WTC11 (cell line): Measurements from ENCODE around the gene PDZD2. TPM values are rescaled to one million over a fixed set of nuclear protein-coding genes. Genes with fewer than 3 reads are reported as not detected.

Experiments used
- ATAC-seq: fragments of 200-7000 bp; cut with Tn5 transposase; 2 replicates; pipeline ENCODE4 v1.10.0; 2021; ENCODE audit warnings: mild to moderate bottlenecking, moderate library complexity
- CTCF ChIA-PET: fragments of 300-600 bp; sonication (Branson Sonifier 250); formaldehyde crosslinking; loops from one replicate; lab custom pipeline; 2021; ENCODE audit warnings: antibody characterized with exemption; lab: Charles Lee
- POLR2A ChIA-PET: fragments of 350-600 bp; sonication (Branson Sonifier 250); formaldehyde crosslinking; loops from one replicate; lab custom pipeline; 2021; ENCODE audit warnings: antibody characterized with exemption; lab: Charles Lee
- DNase-seq: peaks from one replicate; pipeline ENCODE4 v3.0.0; 2021; ENCODE audit warnings: low spot score
- H3K27ac Mint-ChIP-seq: 2 replicates; pipeline ENCODE4 v1.8.0; 2021; ENCODE audit warnings: mixed read lengths
- H3K27me3 Mint-ChIP-seq: 2 replicates; pipeline ENCODE4 v1.8.0; 2021; ENCODE audit warnings: low read depth, mild to moderate bottlenecking, moderate library complexity, mixed read lengths
- H3K36me3 Mint-ChIP-seq: 2 replicates; pipeline ENCODE4 v1.8.0; 2021; ENCODE audit warnings: mixed read lengths
- H3K4me1 Mint-ChIP-seq: 2 replicates; pipeline ENCODE4 v1.8.0; 2022; ENCODE audit warnings: mixed read lengths
- H3K4me3 Mint-ChIP-seq: 2 replicates; pipeline ENCODE4 v1.8.0; 2021; ENCODE audit warnings: mild to moderate bottlenecking, moderate library complexity, mixed read lengths
- H3K9me3 Mint-ChIP-seq: 2 replicates; pipeline ENCODE4 v1.8.0; 2021; ENCODE audit warnings: mixed read lengths
- AR ChIP-seq: fragments of 250-450 bp; sonication (Bioruptor Pico); IDR thresholded peaks from 2 replicates; pipeline ENCODE4 v1.9.0; 2021; ENCODE audit warnings: mild to moderate bottlenecking
- ATF2 ChIP-seq: sonication (generic); formaldehyde crosslinking; IDR thresholded peaks from 2 replicates; pipeline ENCODE4 v1.8.1; 2022; ENCODE audit warnings: low read depth, missing genetic modification reagents, borderline replicate concordance
- CDX4 ChIP-seq: fragments of 250-450 bp; sonication (Bioruptor Pico); IDR thresholded peaks from 2 replicates; pipeline ENCODE4 v1.9.0; 2021; ENCODE audit warnings: moderate library complexity, mild to moderate bottlenecking, inconsistent platforms, borderline replicate concordance
- FOXP1 ChIP-seq: sonication (generic); formaldehyde crosslinking; IDR thresholded peaks from 2 replicates; pipeline ENCODE4 v1.8.0; 2022; ENCODE audit warnings: missing genetic modification reagents, mild to moderate bottlenecking, moderate library complexity, borderline replicate concordance
- FOXP4 ChIP-seq: sonication (generic); formaldehyde crosslinking; IDR thresholded peaks from 2 replicates; pipeline ENCODE4 v1.8.0; 2022; ENCODE audit warnings: mild to moderate bottlenecking, missing genetic modification reagents
- NFATC4 ChIP-seq: fragments of 250-450 bp; sonication (Bioruptor Pico); IDR thresholded peaks from 2 replicates; pipeline ENCODE4 v1.9.0; 2021; ENCODE audit warnings: mild to moderate bottlenecking
- NR1H2 ChIP-seq: sonication (generic); formaldehyde crosslinking; IDR thresholded peaks from 2 replicates; pipeline ENCODE4 v1.9.0; 2021; ENCODE audit warnings: mild to moderate bottlenecking, moderate library complexity, missing genetic modification reagents
- NR3C1 ChIP-seq: sonication (generic); formaldehyde crosslinking; conservative IDR thresholded peaks from 2 replicates; pipeline ENCODE4 v1.8.1; 2023; ENCODE audit warnings: low read depth, mild to moderate bottlenecking, missing genetic modification reagents
- ZMAT4 ChIP-seq: fragments of 250-450 bp; sonication (Bioruptor Pico); IDR thresholded peaks from 2 replicates; pipeline ENCODE4 v1.9.0; 2021; ENCODE audit warnings: mild to moderate bottlenecking
- ZNF317 ChIP-seq: sonication (generic); formaldehyde crosslinking; IDR thresholded peaks from 2 replicates; pipeline ENCODE4 v1.8.1; 2023; ENCODE audit warnings: low read depth, mild to moderate bottlenecking, moderate library complexity, missing genetic modification reagents, borderline replicate concordance
- ZNF416 ChIP-seq: fragments of 250-450 bp; sonication (Bioruptor Pico); IDR thresholded peaks from 2 replicates; pipeline ENCODE4 v1.9.0; 2021; ENCODE audit warnings: mild to moderate bottlenecking, inconsistent platforms
- ZNF532 ChIP-seq: fragments of 250-450 bp; sonication (Bioruptor Pico); IDR thresholded peaks from 2 replicates; pipeline ENCODE4 v1.9.0; 2021; ENCODE audit warnings: mild to moderate bottlenecking, borderline replicate concordance
- total RNA-seq: library from RNA; stranded (reverse); gene quantifications from 3 replicates; pipeline ENCODE4 v1.2.3, GENCODE V29; 2021

PDZD2 gene
- total RNA-seq, 1 experiment from 2014 or later: 11.4 TPM

- TF ChIP-seq FOXP4 (CRISPR knock-in tag): no peak
- TF ChIP-seq ZNF416 (CRISPR knock-in tag): no peak
- TF ChIP-seq ZMAT4 (CRISPR knock-in tag): no peak
- TF ChIP-seq ZNF317: no peak
Observed at GRCh38 chr5:31786090-31786631, 147.2 kb downstream of the PDZD2 start (continued).

GRCh38 chr5:31794009-31794408 is 155.1 kb downstream of the PDZD2 start:
- peaks cover under 1% of the 10 kb centered on the region; the same call in 1 of the 2 replicates for H3K36me3 Mint-ChIP-seq
- no peaks in the 10 kb centered on the region for H3K27me3 Mint-ChIP-seq
- no peak for DNase-seq
- H3K27ac Mint-ChIP-seq: no peak overlapping the region
- H3K4me3 Mint-ChIP-seq: no peak overlapping the region
- ChIA-PET CTCF (interaction anchor here (0.7 to 1.4 kb wide), 2 partner anchors 15 to 163 kb away, joined by 3 to 4 read pairs; no protein-coding TSS in a partner anchor), POLR2A (no interaction called here)
- H3K4me1 Mint-ChIP-seq: peaks cover 14% of the 10 kb centered on the region
- no peak for TF ChIP-seq ZNF532 (CRISPR knock-in tag)
- TF ChIP-seq FOXP1: no peak
- no peak for TF ChIP-seq FOXP4 (CRISPR knock-in tag)
- TF ChIP-seq ATF2 (CRISPR knock-in tag): no peak
- no peak for TF ChIP-seq CDX4
- no peak for TF ChIP-seq NFATC4 (CRISPR knock-in tag)
- no peak for TF ChIP-seq NR1H2
- no peak for TF ChIP-seq NR3C1 (CRISPR knock-in tag)
- no peak for TF ChIP-seq AR (CRISPR knock-in tag)
- TF ChIP-seq ZNF416 (CRISPR knock-in tag): no peak
- ATAC-seq: no peak
- peaks cover 17% of the 10 kb centered on the region for H3K9me3 Mint-ChIP-seq
